NCI-H1694 (cell line): ENCODE measurements around the gene PLD3.
"Not testable (repeated sequence)": the region's sequence is repeated elsewhere in the genome, so short reads cannot be mapped to it uniquely, and the experiment has no call there.

ENCODE experiments used
- DNase-seq: peaks from one replicate; lab custom pipeline; 2025; lab: John Stamatoyannopoulos, UW

PLD3 gene

GRCh38 chr19:40332669-40333068, 15.8 kb upstream of the PLD3 start:
- no peak for DNase-seq

- not testable (repeated sequence) for DNase-seq
Measured at GRCh38 chr19:40333083-40333482, 15.4 kb upstream of the PLD3 start.

GRCh38 chr19:40335101-40335500, 13.4 kb upstream of the PLD3 start:
- no peak for DNase-seq

- no peak for DNase-seq
Measured at GRCh38 chr19:40335855-40336600, 12.5 kb upstream of the PLD3 start.

GRCh38 chr19:40336601-40336900, 11.9 kb upstream of the PLD3 start:
- DNase-seq, result no peak

GRCh38 chr19:40337107-40337506, 11.4 kb upstream of the PLD3 start:
- DNase-seq, result no peak

GRCh38 chr19:40337594-40337993, 10.9 kb upstream of the PLD3 start:
- no peak for DNase-seq

GRCh38 chr19:40339018-40339728, 9.3 kb upstream of the PLD3 start:
- no peak for DNase-seq

GRCh38 chr19:40341601-40342482, 6.7 kb upstream of the PLD3 start:
- no peak for DNase-seq

- DNase-seq, result no peak
Measured at GRCh38 chr19:40342644-40343311, 5.7 kb upstream of the PLD3 start.

- no peak for DNase-seq
Measured at GRCh38 chr19:40344422-40344821, 4.1 kb upstream of the PLD3 start.

- DNase-seq, result peak; percentile 27
Measured at GRCh38 chr19:40348961-40349507, 539 bp downstream of the PLD3 start.

GRCh38 chr19:40355975-40356680, 7.6 kb downstream of the PLD3 start:
- DNase-seq, result no peak

- DNase-seq, result no peak
Measured at GRCh38 chr19:40356681-40357595, 8.4 kb downstream of the PLD3 start.

GRCh38 chr19:40357640-40358039, 9.1 kb downstream of the PLD3 start:
- DNase-seq, result no peak

- DNase-seq, result no peak
Measured at GRCh38 chr19:40358773-40359172, 10.3 kb downstream of the PLD3 start.

GRCh38 chr19:40360020-40360707, 11.7 kb downstream of the PLD3 start:
- DNase-seq, result no peak

- DNase-seq, result no peak
Measured at GRCh38 chr19:40360708-40361241, 12.3 kb downstream of the PLD3 start.

GRCh38 chr19:40362160-40362559, 13.7 kb downstream of the PLD3 start:
- no peak for DNase-seq
